Measurements from ENCODE around the gene EML4.
A peak's percentile ranks its signal among the peaks of the same experiment; 100 is the strongest.

The EML4 gene

GRCh38 chr2:42138163-42139015 lies 30.8 kb upstream of the EML4 start:
- DNase-seq (ENCODE audit: low spot score), result no peak

- DNase-seq (ENCODE audit: low spot score), result no peak
Measured at GRCh38 chr2:42139101-42139500, 30.1 kb upstream of the EML4 start.

- DNase-seq (ENCODE audit: low spot score), result no peak
Measured at GRCh38 chr2:42140496-42140895, 28.7 kb upstream of the EML4 start.

- DNase-seq (ENCODE audit: low spot score), result no peak
Measured at GRCh38 chr2:42141687-42142546, 27.2 kb upstream of the EML4 start.

- DNase-seq (ENCODE audit: low spot score), result no peak
Measured at GRCh38 chr2:42142547-42143184, 26.5 kb upstream of the EML4 start.

GRCh38 chr2:42147641-42148274 lies 21.4 kb upstream of the EML4 start:
- DNase-seq (ENCODE audit: low spot score), result no peak

GRCh38 chr2:42150159-42150558 lies 19.0 kb upstream of the EML4 start:
- no peak for DNase-seq (ENCODE audit: low spot score)

GRCh38 chr2:42153944-42154581 lies 15.1 kb upstream of the EML4 start:
- DNase-seq (ENCODE audit: low spot score), result no peak

GRCh38 chr2:42156721-42157120 lies 12.4 kb upstream of the EML4 start:
- DNase-seq (ENCODE audit: low spot score), result no peak

GRCh38 chr2:42161444-42161843 lies 7.7 kb upstream of the EML4 start:
- no peak for DNase-seq (ENCODE audit: low spot score)

GRCh38 chr2:42163444-42164045 lies 5.6 kb upstream of the EML4 start:
- DNase-seq (ENCODE audit: low spot score), result no peak

GRCh38 chr2:42164046-42164445 lies 5.1 kb upstream of the EML4 start:
- no peak for DNase-seq (ENCODE audit: low spot score)

- DNase-seq (ENCODE audit: low spot score), result no peak
Measured at GRCh38 chr2:42164971-42165370, 4.2 kb upstream of the EML4 start.

- DNase-seq (ENCODE audit: low spot score), result no peak
Measured at GRCh38 chr2:42167458-42167857, 1.7 kb upstream of the EML4 start.

GRCh38 chr2:42168459-42169099 lies 574 bp upstream of the EML4 start:
- DNase-seq (ENCODE audit: low spot score), result no peak

GRCh38 chr2:42169874-42170521 lies 845 bp downstream of the EML4 start:
- no peak for DNase-seq (ENCODE audit: low spot score)

GRCh38 chr2:42170619-42171395 lies 1.7 kb downstream of the EML4 start:
- DNase-seq (ENCODE audit: low spot score), result no peak

- peak; percentile 28 for DNase-seq (ENCODE audit: low spot score)
Measured at GRCh38 chr2:42171396-42171980, 2.3 kb downstream of the EML4 start.

- no peak for DNase-seq (ENCODE audit: low spot score)
Measured at GRCh38 chr2:42172020-42172419, 2.9 kb downstream of the EML4 start.

Measured in CD4-positive, alpha-beta T cell treated with Interleukin-6 at 100 ng/mL for 8 hours (primary cell).